ENCODE measurements around the gene NSD2.

GRCh38 chr4:1910643-1911042 is 39.5 kb downstream of the NSD2 start:
- TF ChIP-seq CTCF (IDR thresholded peaks at IDR 0.05; ENCODE audit: insufficient read depth, low read length, poor library complexity, severe bottlenecking) = peak; percentile 12
- no peak for TF ChIP-seq EZH2phosphoT487 (conservative IDR thresholded peaks at IDR 0.05; ENCODE audit: low read length)

All from SU-DHL-6 (cell line).